Stimulated activated CD4-positive, alpha-beta T cell treated with anti-CD3 and anti-CD28 coated beads, TNF-alpha, amount 100 ng/mL, for 4 hours (primary cell): ENCODE results near the gene TAGLN3.

ENCODE experiments used
- DNase-seq, 3 experiments: peaks; one replicate each; pipeline ENCODE4 v3.0.0-alpha.2; 2020; ENCODE audit warnings: low read depth in 3 of 3

Gene TAGLN3

GRCh38 chr3:112048911-112049310, 50.2 kb downstream of the TAGLN3 start:
- DNase-seq = no peak

GRCh38 chr3:112053229-112053628, 54.5 kb downstream of the TAGLN3 start:
- no peak for DNase-seq

GRCh38 chr3:112056451-112056929, 57.8 kb downstream of the TAGLN3 start:
- DNase-seq = no peak

GRCh38 chr3:112059497-112059896, 60.8 kb downstream of the TAGLN3 start:
- no peak for DNase-seq

- DNase-seq = no peak
These were observed 62.4 kb downstream of the TAGLN3 start for GRCh38 chr3:112061152-112061551.
